Measurements from ENCODE around the gene HOXC5.

GRCh38 chr12:53998900-53999236 is 34.0 kb upstream of the HOXC5 start:
- TF ChIP-seq YY1 (IDR thresholded peaks at IDR 0.05; ENCODE audit: insufficient read depth, insufficient read length) (no peak), ZNF274 (IDR thresholded peaks at IDR 0.05; ENCODE audit: low read depth, low read length) (no peak), SUZ12 (IDR thresholded peaks at IDR 0.05; ENCODE audit: extremely low read depth, insufficient read depth, insufficient read length) (no peak)
